ENCODE results near the gene CA11.
"Not testable (repeated sequence)": the region's sequence is repeated elsewhere in the genome, so short reads cannot be mapped to it uniquely, and the experiment has no call there.

CA11 gene

DNA sequence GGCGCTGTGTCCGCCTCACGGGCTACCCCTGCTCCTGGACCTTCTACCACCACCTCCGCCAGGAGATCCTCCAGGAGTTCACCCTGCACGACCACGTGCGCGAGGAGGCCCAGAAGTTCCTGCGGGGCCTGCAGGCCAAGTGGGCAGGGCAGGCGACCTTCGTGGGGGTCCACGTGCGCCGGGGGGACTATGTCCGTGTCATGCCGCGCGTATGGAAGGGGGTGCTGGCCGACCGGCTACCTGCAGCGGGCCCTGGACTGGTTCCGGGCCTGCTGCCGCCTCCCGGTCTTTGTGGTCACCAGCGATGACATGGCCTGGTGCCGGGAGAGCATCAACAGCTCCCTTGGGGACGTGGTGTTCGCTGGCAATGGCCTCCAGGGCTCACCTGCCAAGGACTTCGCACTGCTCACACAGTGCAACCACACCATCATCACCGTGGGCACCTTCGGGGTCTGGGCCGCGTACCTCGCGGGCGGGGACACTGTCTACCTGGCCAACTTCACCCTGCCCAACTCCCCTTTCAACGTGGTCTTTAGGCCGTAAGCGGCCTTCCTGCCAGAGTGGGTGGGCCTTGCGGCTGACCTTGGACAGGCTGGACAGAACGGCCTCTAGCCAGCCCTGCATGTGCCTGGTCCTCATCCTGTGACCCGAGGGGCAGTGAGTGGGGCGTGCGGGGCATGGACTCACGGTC, 34.6 kb upstream of the CA11 start:
- TF ChIP-seq, protein P1, sequence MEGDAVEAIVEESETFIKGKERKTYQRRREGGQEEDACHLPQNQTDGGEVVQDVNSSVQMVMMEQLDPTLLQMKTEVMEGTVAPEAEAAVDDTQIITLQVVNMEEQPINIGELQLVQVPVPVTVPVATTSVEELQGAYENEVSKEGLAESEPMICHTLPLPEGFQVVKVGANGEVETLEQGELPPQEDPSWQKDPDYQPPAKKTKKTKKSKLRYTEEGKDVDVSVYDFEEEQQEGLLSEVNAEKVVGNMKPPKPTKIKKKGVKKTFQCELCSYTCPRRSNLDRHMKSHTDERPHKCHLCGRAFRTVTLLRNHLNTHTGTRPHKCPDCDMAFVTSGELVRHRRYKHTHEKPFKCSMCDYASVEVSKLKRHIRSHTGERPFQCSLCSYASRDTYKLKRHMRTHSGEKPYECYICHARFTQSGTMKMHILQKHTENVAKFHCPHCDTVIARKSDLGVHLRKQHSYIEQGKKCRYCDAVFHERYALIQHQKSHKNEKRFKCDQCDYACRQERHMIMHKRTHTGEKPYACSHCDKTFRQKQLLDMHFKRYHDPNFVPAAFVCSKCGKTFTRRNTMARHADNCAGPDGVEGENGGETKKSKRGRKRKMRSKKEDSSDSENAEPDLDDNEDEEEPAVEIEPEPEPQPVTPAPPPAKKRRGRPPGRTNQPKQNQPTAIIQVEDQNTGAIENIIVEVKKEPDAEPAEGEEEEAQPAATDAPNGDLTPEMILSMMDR (IDR thresholded peaks at IDR 0.05; ENCODE audit: low read depth, low read length, poor library complexity, severe bottlenecking), result no peak
- no peak for TF ChIP-seq EZH2phosphoT487 (IDR thresholded peaks at IDR 0.05; ENCODE audit: borderline replicate concordance, low read length)
- H3K9me3 ChIP-seq (ENCODE audit: control insufficient read depth, insufficient read depth, low read length), result no peaks in the 10 kb centered on the region
- no peaks in the 10 kb centered on the region; the same call in 1 of the 2 replicates for H3K27me3 ChIP-seq (ENCODE audit: control insufficient read depth, low read length)
- no peak overlapping the region for H3K27ac ChIP-seq (ENCODE audit: low read depth, low read length)
- no peaks in the 10 kb centered on the region for H3K79me2 ChIP-seq (ENCODE audit: control insufficient read depth, low read length)
- H3K4me3 ChIP-seq (ENCODE audit: low read length), result no peak overlapping the region
- H4K20me1 ChIP-seq (ENCODE audit: control insufficient read depth, insufficient read depth, low read depth, low read length), result no peaks in the 10 kb centered on the region
- H3F3A ChIP-seq (ENCODE audit: control insufficient read depth, insufficient read depth), result no peaks in the 10 kb centered on the region
- no peaks in the 10 kb centered on the region for H3K9me2 ChIP-seq (replicated peaks; ENCODE audit: control insufficient read depth, low read length)
- H3K4me1 ChIP-seq (ENCODE audit: control insufficient read depth, low read length), result peaks cover 1% of the 10 kb centered on the region
- H3K36me3 ChIP-seq (ENCODE audit: control insufficient read depth, low read length), result no peaks in the 10 kb centered on the region
- H3K4me2 ChIP-seq (ENCODE audit: low read length), result no peak overlapping the region

DNA sequence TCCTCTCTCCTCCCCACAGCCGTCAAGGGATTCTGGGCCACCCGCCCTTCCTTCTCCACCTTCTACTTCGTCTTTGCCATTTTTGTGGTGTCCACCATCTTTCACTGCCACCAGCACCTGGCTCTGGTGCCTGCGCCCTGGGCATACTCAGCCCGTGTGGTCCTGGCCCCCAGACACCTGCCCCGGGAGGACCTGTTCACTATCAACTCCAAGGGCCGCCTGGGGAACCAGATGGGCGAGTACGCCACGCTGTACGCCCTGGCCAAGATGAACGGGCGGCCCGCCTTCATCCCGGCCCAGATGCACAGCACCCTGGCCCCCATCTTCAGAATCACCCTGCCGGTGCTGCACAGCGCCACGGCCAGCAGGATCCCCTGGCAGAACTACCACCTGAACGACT, 34.0 kb upstream of the CA11 start:
- H3K27me3 ChIP-seq (ENCODE audit: control insufficient read depth, low read length); H3K79me2 ChIP-seq (ENCODE audit: control insufficient read depth, low read length); H3K27ac ChIP-seq (ENCODE audit: low read depth, low read length); H3K4me1 ChIP-seq (ENCODE audit: control insufficient read depth, low read length); H3K4me2 ChIP-seq (ENCODE audit: low read length); H3K36me3 ChIP-seq (ENCODE audit: control insufficient read depth, low read length); H3K9me2 ChIP-seq (replicated peaks; ENCODE audit: control insufficient read depth, low read length); H3K9me3 ChIP-seq (ENCODE audit: control insufficient read depth, insufficient read depth, low read length); H3K4me3 ChIP-seq (ENCODE audit: low read length); H3F3A ChIP-seq (ENCODE audit: control insufficient read depth, insufficient read depth); H4K20me1 ChIP-seq (ENCODE audit: control insufficient read depth, insufficient read depth, low read depth, low read length): not testable (repeated sequence)

DNA sequence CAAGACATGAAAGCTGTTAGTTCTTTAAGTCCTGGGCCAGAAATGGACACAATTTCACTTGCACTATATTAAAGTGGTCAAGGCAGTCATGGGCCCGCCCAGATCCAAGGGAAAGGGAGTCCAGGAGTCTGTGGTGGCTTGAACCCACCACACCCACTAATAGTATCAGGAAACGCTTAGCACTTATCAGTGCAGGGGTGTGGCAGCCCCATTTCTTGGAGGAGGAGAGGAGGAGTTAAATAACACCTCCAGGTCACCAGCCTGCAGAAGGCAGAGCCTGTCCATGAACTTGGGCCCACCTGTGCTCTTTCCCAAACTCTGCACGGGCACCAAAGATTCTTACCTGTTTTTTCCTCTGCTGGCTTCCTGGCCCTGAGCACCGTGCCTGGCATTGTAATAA, 32.2 kb upstream of the CA11 start:
- no peaks in the 10 kb centered on the region for H4K20me1 ChIP-seq (ENCODE audit: control insufficient read depth, insufficient read depth, low read depth, low read length)
- no peaks in the 10 kb centered on the region for H3K79me2 ChIP-seq (ENCODE audit: control insufficient read depth, low read length)
- TF ChIP-seq, protein P1 (IDR thresholded peaks at IDR 0.05; ENCODE audit: low read depth, low read length, poor library complexity, severe bottlenecking), result no peak
- TF ChIP-seq EZH2phosphoT487 (IDR thresholded peaks at IDR 0.05; ENCODE audit: borderline replicate concordance, low read length), result no peak
- H3K4me2 ChIP-seq (ENCODE audit: low read length), result no peak overlapping the region
- H3K9me2 ChIP-seq (replicated peaks; ENCODE audit: control insufficient read depth, low read length), result no peaks in the 10 kb centered on the region
- H3K36me3 ChIP-seq (ENCODE audit: control insufficient read depth, low read length), result no peaks in the 10 kb centered on the region
- H3K9me3 ChIP-seq (ENCODE audit: control insufficient read depth, insufficient read depth, low read length), result no peaks in the 10 kb centered on the region
- H3K27me3 ChIP-seq (ENCODE audit: control insufficient read depth, low read length), result no peaks in the 10 kb centered on the region
- no peaks in the 10 kb centered on the region for H3F3A ChIP-seq (ENCODE audit: control insufficient read depth, insufficient read depth)
- H3K4me1 ChIP-seq (ENCODE audit: control insufficient read depth, low read length), result peaks cover 9% of the 10 kb centered on the region
- no peak overlapping the region for H3K27ac ChIP-seq (ENCODE audit: low read depth, low read length)
- no peak overlapping the region for H3K4me3 ChIP-seq (ENCODE audit: low read length)

DNA sequence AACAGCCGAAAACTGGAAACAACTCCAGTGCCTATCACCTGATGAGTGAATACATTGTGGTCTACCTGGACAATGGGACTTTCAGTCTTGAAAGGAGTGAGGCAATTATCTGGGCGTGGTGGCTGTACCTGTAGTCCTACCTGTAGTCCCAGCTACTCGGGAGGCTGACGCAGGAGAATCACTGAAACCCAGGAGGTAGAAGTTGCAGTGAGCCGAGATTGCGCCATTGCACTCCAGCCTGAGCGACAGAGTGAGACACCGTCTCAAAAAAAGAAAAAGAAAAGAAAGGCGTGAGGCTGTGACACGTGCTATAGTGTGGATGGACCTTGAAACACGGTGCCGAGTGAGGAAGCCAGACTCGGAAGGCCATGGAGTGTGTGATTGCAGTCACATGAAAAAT, 30.9 kb upstream of the CA11 start:
- H3K27me3 ChIP-seq (ENCODE audit: control insufficient read depth, low read length), result no peaks in the 10 kb centered on the region
- H3K36me3 ChIP-seq (ENCODE audit: control insufficient read depth, low read length), result no peaks in the 10 kb centered on the region
- H3K9me2 ChIP-seq (replicated peaks; ENCODE audit: control insufficient read depth, low read length), result no peaks in the 10 kb centered on the region
- H3K27ac ChIP-seq (ENCODE audit: low read depth, low read length), result no peak overlapping the region
- no peaks in the 10 kb centered on the region for H3K79me2 ChIP-seq (ENCODE audit: control insufficient read depth, low read length)
- H3K4me3 ChIP-seq (ENCODE audit: low read length), result no peak overlapping the region
- no peaks in the 10 kb centered on the region for H3F3A ChIP-seq (ENCODE audit: control insufficient read depth, insufficient read depth)
- H3K9me3 ChIP-seq (ENCODE audit: control insufficient read depth, insufficient read depth, low read length), result no peaks in the 10 kb centered on the region
- no peaks in the 10 kb centered on the region for H4K20me1 ChIP-seq (ENCODE audit: control insufficient read depth, insufficient read depth, low read depth, low read length)
- TF ChIP-seq EZH2phosphoT487 (IDR thresholded peaks at IDR 0.05; ENCODE audit: borderline replicate concordance, low read length), result no peak
- TF ChIP-seq, protein P1 (IDR thresholded peaks at IDR 0.05; ENCODE audit: low read depth, low read length, poor library complexity, severe bottlenecking), result no peak
- peaks cover 9% of the 10 kb centered on the region for H3K4me1 ChIP-seq (ENCODE audit: control insufficient read depth, low read length)
- H3K4me2 ChIP-seq (ENCODE audit: low read length), result no peak overlapping the region
